GM18517 (cell line): ENCODE results near the gene TTC4.

ENCODE experiments used
- ATAC-seq: cut with Tn5 transposase; IDR thresholded peaks from one replicate; pipeline ENCODE4 v1.9.1; 2021; ENCODE audit warnings: mild to moderate bottlenecking, moderate library complexity; ENCODE audit not compliant: unreplicated experiment

TTC4 gene

GRCh38 chr1:54701996-54702395, 13.7 kb upstream of the TTC4 start:
- no peak for ATAC-seq

- ATAC-seq = no peak
These were observed 12.2 kb upstream of the TTC4 start for GRCh38 chr1:54703471-54703870.

GRCh38 chr1:54705153-54705552, 10.5 kb upstream of the TTC4 start:
- no peak for ATAC-seq

GRCh38 chr1:54706419-54706818, 9.2 kb upstream of the TTC4 start:
- ATAC-seq = no peak

- ATAC-seq = no peak
These were observed 7.3 kb upstream of the TTC4 start for GRCh38 chr1:54708385-54708784.

GRCh38 chr1:54709547-54710292, 5.9 kb upstream of the TTC4 start:
- no peak for ATAC-seq

GRCh38 chr1:54710434-54710833, 5.2 kb upstream of the TTC4 start:
- ATAC-seq = no peak

GRCh38 chr1:54710841-54711240, 4.8 kb upstream of the TTC4 start:
- ATAC-seq = no peak

- no peak for ATAC-seq
These were observed 4.1 kb upstream of the TTC4 start for GRCh38 chr1:54711536-54711935.

- ATAC-seq = no peak
These were observed 674 bp upstream of the TTC4 start for GRCh38 chr1:54714881-54715492.

GRCh38 chr1:54716299-54717047, 812 bp downstream of the TTC4 start:
- no peak for ATAC-seq

GRCh38 chr1:54721719-54722118, 6.1 kb downstream of the TTC4 start:
- no peak for ATAC-seq

- ATAC-seq = no peak
These were observed 8.3 kb downstream of the TTC4 start for GRCh38 chr1:54723985-54724384.

GRCh38 chr1:54724771-54725170, 9.1 kb downstream of the TTC4 start:
- ATAC-seq = no peak

- no peak for ATAC-seq
These were observed 12.4 kb downstream of the TTC4 start for GRCh38 chr1:54728027-54728426.

- ATAC-seq = no peak
These were observed 21.0 kb downstream of the TTC4 start for GRCh38 chr1:54736685-54737084.

GRCh38 chr1:54738244-54738643, 22.6 kb downstream of the TTC4 start:
- no peak for ATAC-seq

- no peak for ATAC-seq
These were observed 25.9 kb downstream of the TTC4 start for GRCh38 chr1:54741531-54741930.

GRCh38 chr1:54742282-54742681, 26.6 kb downstream of the TTC4 start:
- ATAC-seq = no peak

GRCh38 chr1:54743416-54744226, 28.0 kb downstream of the TTC4 start:
- no peak for ATAC-seq

GRCh38 chr1:54744696-54745095, 29.0 kb downstream of the TTC4 start:
- ATAC-seq = no peak
